Upper lobe of right lung (tissue), 1 donor: ENCODE data around the gene CAP2. TPM values are rescaled to one million over a fixed set of nuclear protein-coding genes. Genes with fewer than 3 reads are reported as not detected.

Experiments
- ATAC-seq: fragments of 200-7000 bp; cut with Tn5 transposase; one replicate; pipeline ENCODE4 v1.9.1; 2020; ENCODE audit warnings: mild to moderate bottlenecking, moderate library complexity
- DNase-seq: peaks from one replicate; pipeline ENCODE4 v3.0.0-alpha.2; 2020
- H3K27ac ChIP-seq: fragments of 200-600 bp; one replicate; pipeline ENCODE4 v1.8.0; 2022
- H3K27me3 ChIP-seq: fragments of 200-600 bp; one replicate; pipeline ENCODE4 v1.8.0; 2022; ENCODE audit warnings: mild to moderate bottlenecking
- H3K36me3 ChIP-seq: fragments of 200-600 bp; one replicate; pipeline ENCODE4 v1.8.0; 2022
- H3K4me1 ChIP-seq: fragments of 200-600 bp; one replicate; pipeline ENCODE4 v1.8.0; 2022
- H3K4me3 ChIP-seq: fragments of 200-600 bp; one replicate; pipeline ENCODE4 v1.8.0; 2022; ENCODE audit warnings: mild to moderate bottlenecking
- H3K9me3 ChIP-seq: fragments of 200-600 bp; one replicate; pipeline ENCODE4 v1.8.0; 2022
- intact Hi-C: fragments of 100-400 bp; cut with DNase I; formaldehyde crosslinking; loops from one replicate; pipeline ENCODE4 v1.11.0; 2022
- total RNA-seq: library from RNA; stranded (reverse); fragmentation: NEBNext Ultra II Directional; extraction: Animal tissue kit (Norgen Biotek cat#: 25700); gene quantifications from one replicate; pipeline ENCODE4 v1.2.1, GENCODE V29; 2021
- TF ChIP-seq, protein P1 (sequence below): fragments of 200-600 bp; IDR thresholded peaks from one replicate; pipeline ENCODE4 v1.8.0; 2022; ENCODE audit warnings: antibody characterized with exemption
- donor health status: DM: no; HTN: yes; CAD: no; lungs with severe emphysema.

The CAP2 gene
- total RNA-seq, 1 donor from 2014 or later, result 7.2 TPM

- no peaks in the 10 kb centered on the region for H3K9me3 ChIP-seq
- TF ChIP-seq, protein P1, sequence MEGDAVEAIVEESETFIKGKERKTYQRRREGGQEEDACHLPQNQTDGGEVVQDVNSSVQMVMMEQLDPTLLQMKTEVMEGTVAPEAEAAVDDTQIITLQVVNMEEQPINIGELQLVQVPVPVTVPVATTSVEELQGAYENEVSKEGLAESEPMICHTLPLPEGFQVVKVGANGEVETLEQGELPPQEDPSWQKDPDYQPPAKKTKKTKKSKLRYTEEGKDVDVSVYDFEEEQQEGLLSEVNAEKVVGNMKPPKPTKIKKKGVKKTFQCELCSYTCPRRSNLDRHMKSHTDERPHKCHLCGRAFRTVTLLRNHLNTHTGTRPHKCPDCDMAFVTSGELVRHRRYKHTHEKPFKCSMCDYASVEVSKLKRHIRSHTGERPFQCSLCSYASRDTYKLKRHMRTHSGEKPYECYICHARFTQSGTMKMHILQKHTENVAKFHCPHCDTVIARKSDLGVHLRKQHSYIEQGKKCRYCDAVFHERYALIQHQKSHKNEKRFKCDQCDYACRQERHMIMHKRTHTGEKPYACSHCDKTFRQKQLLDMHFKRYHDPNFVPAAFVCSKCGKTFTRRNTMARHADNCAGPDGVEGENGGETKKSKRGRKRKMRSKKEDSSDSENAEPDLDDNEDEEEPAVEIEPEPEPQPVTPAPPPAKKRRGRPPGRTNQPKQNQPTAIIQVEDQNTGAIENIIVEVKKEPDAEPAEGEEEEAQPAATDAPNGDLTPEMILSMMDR, result no peak
- H3K4me1 ChIP-seq, result no peaks in the 10 kb centered on the region
- no peaks in the 10 kb centered on the region for H3K27me3 ChIP-seq
- DNase-seq (no peak), ATAC-seq (no peak)
- no peaks in the 10 kb centered on the region for H3K36me3 ChIP-seq
- no peak overlapping the region for H3K27ac ChIP-seq
- no peak overlapping the region for H3K4me3 ChIP-seq
- intact Hi-C loops, result no loop called here
Measured at GRCh38 chr6:17497535-17498095, 104.2 kb downstream of the CAP2 start.

DNA sequence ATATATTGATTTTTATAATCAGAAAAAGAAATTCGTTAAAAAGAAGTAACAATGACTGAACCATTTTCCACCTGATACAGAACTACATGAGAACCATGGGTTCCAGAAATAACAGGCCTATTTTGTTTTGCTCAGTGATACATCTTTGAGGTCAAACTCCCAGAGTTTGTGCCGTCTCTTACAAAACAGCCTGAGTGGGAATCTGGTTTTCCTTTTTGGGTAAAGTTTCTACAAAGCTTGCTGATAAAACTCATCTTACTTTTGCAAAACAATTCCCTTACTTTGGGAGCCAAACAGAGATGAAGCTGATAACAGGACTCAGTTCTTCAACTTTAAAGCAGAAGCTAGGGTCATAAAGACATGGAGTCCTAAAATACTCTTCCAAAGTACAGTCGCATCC is 108.0 kb downstream of the CAP2 start:
- H3K36me3 ChIP-seq, result no peaks in the 10 kb centered on the region
- no peak overlapping the region for H3K4me3 ChIP-seq
- no peak overlapping the region for H3K27ac ChIP-seq
- intact Hi-C loops, result no loop called here
- TF ChIP-seq, protein P1, result no peak
- no peaks in the 10 kb centered on the region for H3K4me1 ChIP-seq
- H3K9me3 ChIP-seq, result no peaks in the 10 kb centered on the region
- H3K27me3 ChIP-seq, result no peaks in the 10 kb centered on the region
- DNase-seq (no peak), ATAC-seq (no peak)

GRCh38 chr6:17501982-17502704 is 108.7 kb downstream of the CAP2 start:
- no peaks in the 10 kb centered on the region for H3K36me3 ChIP-seq
- TF ChIP-seq, protein P1, result no peak
- DNase-seq, result no peak
- no peak for ATAC-seq
- intact Hi-C loops, result no loop called here
- H3K4me3 ChIP-seq, result no peak overlapping the region
- no peaks in the 10 kb centered on the region for H3K27me3 ChIP-seq
- H3K27ac ChIP-seq, result no peak overlapping the region
- no peaks in the 10 kb centered on the region for H3K9me3 ChIP-seq
- no peaks in the 10 kb centered on the region for H3K4me1 ChIP-seq

GRCh38 chr6:17503051-17503450 is 109.7 kb downstream of the CAP2 start:
- H3K9me3 ChIP-seq, result no peaks in the 10 kb centered on the region
- ATAC-seq (no peak), DNase-seq (no peak)
- H3K36me3 ChIP-seq, result no peaks in the 10 kb centered on the region
- intact Hi-C loops, result no loop called here
- H3K27me3 ChIP-seq, result no peaks in the 10 kb centered on the region
- TF ChIP-seq, protein P1, result no peak
- H3K27ac ChIP-seq, result no peak overlapping the region
- no peak overlapping the region for H3K4me3 ChIP-seq
- no peaks in the 10 kb centered on the region for H3K4me1 ChIP-seq

DNA sequence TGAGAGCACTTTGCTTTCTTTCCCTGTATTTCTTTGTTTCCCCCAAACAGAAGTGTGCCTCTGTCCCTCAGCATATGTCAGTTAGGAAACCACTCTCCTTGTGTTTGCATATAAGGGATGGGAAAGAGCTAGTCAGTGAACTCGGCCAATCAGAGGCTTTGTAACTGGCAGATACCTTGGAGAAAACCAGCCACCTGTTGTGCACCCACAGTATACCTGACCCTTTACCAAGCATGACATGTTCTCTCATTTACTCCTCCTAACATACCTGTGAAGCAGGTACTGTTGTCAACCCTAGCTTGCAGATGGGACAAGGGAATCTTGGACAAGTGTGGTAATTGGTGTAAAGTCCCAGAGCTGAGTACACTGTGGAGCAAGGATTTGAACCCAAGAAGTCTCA is 110.6 kb downstream of the CAP2 start:
- intact Hi-C loops, result no loop called here
- Histone ChIP-seq H3K27ac (no peak overlapping the region), H3K27me3 (no peaks in the 10 kb centered on the region), H3K4me3 (no peak overlapping the region), H3K36me3 (no peaks in the 10 kb centered on the region), H3K4me1 (no peaks in the 10 kb centered on the region), H3K9me3 (no peaks in the 10 kb centered on the region)
- TF ChIP-seq, protein P1, result no peak
- ATAC-seq (no peak), DNase-seq (no peak)
